GM19239 (cell line): Measurements from ENCODE around the gene REEP5.

Experiments
- DNase-seq: peaks from one replicate; pipeline ENCODE4 v3.0.0; 2011; ENCODE audit warnings: low spot score; ENCODE audit not compliant: insufficient read length
- FAIRE-seq: peaks from 2 replicates; lab custom pipeline; 2011; peaks lifted over from hg19 to GRCh38; lab: Jason Lieb, UNC

Gene REEP5

DNA sequence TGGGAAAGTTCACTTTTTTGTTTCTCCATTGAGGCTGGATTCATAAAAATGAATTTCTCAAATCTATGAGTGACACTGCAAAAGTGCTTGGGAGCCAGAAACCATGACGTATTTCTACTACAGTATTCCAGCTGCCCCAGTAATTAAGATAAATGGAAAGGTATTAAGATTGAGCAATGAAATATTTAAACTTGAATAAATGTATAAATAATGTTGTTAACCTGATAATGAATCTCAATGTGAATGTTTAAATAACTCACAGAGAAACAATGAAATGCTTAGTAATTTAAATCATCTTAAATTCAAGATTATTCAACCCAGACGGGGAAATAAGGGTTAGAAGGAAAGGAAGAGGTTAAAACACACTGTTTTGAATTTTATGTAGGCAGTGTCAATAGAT lies 72.1 kb downstream of the REEP5 start:
- no peak for FAIRE-seq
- DNase-seq, result no peak

DNA sequence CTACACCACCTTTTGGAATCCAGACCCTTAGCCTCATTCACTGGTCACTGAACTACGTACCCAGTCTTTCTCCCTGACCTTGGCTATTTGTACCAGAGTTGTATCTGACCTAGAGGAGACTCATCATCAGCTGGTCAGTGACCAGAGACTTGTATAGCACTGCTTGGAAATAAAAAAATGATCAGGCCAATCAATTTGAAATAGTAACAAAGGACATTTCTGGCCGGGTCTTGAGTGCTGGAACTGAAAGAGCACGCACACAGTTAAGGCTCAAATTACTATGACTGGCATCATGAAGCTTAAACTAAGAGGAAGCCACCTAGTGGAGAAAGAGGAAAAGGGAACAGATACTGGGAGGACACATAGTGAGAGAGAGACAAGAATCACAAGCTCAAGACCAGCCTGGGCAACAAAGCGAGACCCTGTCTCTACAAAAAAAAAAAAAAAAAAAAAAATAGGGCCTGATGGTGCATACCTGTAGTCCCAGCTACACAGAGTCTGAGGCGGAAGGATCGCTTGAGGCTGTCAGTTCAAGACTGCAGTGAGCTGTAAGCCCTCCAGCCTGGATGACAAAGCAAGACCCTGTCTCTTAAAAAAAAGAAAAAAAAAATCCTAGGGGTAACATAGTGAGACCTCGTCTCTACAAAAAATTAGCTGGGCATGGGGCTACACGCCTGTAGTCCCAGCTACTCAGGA lies 73.8 kb downstream of the REEP5 start:
- FAIRE-seq, result peak; percentile 98
- DNase-seq, result peak; percentile 12

DNA sequence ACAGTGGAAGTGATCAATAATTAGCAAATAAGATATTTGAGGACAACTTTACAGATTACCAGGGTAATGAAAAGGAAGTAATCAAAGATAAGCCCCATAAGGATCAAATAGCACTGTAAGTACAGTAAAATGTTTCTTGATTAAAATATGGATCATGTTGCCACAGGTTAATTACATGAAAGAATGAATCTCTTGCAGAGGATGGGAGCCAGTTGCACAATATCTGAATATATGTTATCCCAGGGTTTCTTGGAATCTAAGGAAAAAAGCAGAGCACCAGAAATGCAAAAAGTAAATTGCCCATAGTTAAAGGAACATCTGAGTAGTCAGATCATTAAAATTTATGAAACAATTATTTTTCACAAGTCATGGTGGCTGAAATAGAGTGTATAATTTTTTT lies 74.7 kb downstream of the REEP5 start:
- peak; percentile 51 for FAIRE-seq
- DNase-seq, result no peak

DNA sequence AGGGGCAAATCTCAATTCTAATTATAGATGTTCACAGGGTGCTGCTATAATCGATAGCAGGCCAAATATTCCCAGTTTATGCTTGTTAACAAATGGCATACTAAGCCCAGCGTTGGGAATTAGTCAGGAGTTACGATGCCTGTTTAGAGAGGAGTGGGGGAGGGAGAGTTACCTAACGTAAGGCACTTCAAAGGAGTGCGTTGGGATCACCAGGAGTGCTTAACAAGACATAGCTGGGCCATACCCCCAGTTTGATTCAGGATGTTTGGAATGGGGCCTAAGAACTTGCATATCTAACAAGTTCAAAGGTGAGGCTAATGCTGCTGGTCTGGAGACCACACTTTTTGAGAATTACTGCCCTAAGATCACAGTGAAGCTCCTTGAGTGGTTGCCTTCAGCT lies 75.5 kb downstream of the REEP5 start:
- DNase-seq (no peak), FAIRE-seq (no peak)

DNA sequence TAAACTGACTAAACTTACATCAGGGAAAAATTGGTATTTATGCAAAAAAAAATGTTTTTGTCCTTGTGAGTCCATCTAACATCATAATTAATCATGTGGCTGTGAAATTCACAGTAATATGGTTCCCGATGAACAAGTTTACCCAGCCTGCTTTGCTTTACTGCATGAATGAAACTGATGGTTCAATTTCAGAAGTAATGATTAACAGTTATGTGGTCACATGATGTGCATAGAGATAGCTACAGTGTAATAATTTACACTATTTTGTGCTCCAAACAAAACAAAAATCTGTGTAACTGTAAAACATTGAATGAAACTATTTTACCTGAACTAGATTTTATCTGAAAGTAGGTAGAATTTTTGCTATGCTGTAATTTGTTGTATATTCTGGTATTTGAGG lies 77.5 kb downstream of the REEP5 start:
- no peak for DNase-seq
- FAIRE-seq, result no peak

DNA sequence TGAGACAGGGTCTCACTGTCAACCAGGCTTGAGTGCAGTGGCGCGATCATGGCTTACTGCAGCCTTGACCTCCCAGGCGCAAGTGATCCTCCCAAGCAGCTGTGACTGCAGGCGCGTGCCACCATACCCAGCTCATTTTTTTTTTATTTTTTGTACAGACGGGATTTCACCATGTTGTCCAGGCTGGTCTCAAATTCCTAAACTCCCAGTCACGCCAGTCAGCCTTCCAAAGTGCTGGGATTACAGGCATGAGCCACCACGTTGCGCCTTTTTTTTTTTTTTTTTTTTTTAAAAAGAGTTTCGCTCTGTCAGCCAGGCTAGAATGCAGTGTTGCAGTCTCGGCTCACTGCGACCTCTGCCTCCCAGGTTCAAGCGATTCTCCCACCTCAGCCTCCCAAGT lies 88.1 kb downstream of the REEP5 start:
- FAIRE-seq, result no peak
- DNase-seq, result no peak

DNA sequence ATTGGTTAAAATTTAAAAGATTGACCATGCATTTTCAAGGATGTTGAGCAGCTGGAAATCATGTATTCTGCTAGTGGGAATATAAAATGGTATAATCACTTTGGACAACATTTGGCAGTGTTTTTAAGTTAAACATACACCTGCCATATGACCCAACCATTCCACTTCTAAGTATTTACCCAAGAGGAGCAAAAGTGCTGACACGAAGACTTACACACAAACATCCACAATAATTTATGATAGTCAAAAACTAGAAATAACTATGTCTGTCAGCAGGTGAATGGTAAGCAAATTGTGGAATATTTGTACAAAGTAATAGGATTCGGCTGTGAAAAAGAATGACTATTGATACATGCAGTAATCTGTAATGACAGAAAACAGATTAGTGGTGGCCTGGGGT lies 91.6 kb downstream of the REEP5 start:
- DNase-seq (no peak), FAIRE-seq (no peak)
